Fibroblast of pulmonary artery (primary cell): ENCODE data around the gene SMC3.
"Not testable (repeated sequence)": the region's sequence is repeated elsewhere in the genome, so short reads cannot be mapped to it uniquely, and the experiment has no call there.

Experiments used
- DNase-seq: peaks from one replicate; pipeline ENCODE4 v3.0.0-alpha.2; 2010; ENCODE audit warnings: low read depth
- H3K4me3 ChIP-seq: replicated peaks from 2 replicates; pipeline ENCODE4 v1.5.1; 2011; ENCODE audit warnings: low read depth, mild to moderate bottlenecking, control low read depth, low read length, moderate library complexity
- CTCF ChIP-seq: IDR thresholded peaks from 2 replicates; pipeline ENCODE4 v1.5.1; 2011; ENCODE audit warnings: mild to moderate bottlenecking, control low read depth, low read length, inconsistent platforms; ENCODE audit errors: missing control alignments

The SMC3 gene

GRCh38 chr10:110620398-110620719 is 52.9 kb downstream of the SMC3 start:
- no peak overlapping the region for H3K4me3 ChIP-seq
- no peak for DNase-seq
- no peak for TF ChIP-seq CTCF

- not testable (repeated sequence) for H3K4me3 ChIP-seq, DNase-seq
These were observed 55.8 kb downstream of the SMC3 start for GRCh38 chr10:110623316-110623715.

- TF ChIP-seq CTCF: no peak
- DNase-seq: no peak
- no peak overlapping the region for H3K4me3 ChIP-seq
These were observed 57.9 kb downstream of the SMC3 start for GRCh38 chr10:110625356-110625894.

GRCh38 chr10:110625951-110626855 is 58.7 kb downstream of the SMC3 start:
- no peak for TF ChIP-seq CTCF
- no peak overlapping the region for H3K4me3 ChIP-seq
- DNase-seq: no peak

GRCh38 chr10:110628161-110628560 is 60.7 kb downstream of the SMC3 start:
- TF ChIP-seq CTCF: no peak
- no peak for DNase-seq

GRCh38 chr10:110629680-110630191 is 62.2 kb downstream of the SMC3 start:
- TF ChIP-seq CTCF: no peak
- no peak overlapping the region for H3K4me3 ChIP-seq
- DNase-seq: peak; percentile 13

More at GRCh38 chr10:110628161-110628560, 60.7 kb downstream of the SMC3 start:
- no peak overlapping the region for H3K4me3 ChIP-seq

GRCh38 chr10:110631934-110632333 is 64.4 kb downstream of the SMC3 start:
- TF ChIP-seq CTCF: no peak
- DNase-seq: no peak

More at GRCh38 chr10:110631934-110632333, 64.4 kb downstream of the SMC3 start:
- H3K4me3 ChIP-seq: no peak overlapping the region
